NB4 (cell line): Measurements from ENCODE around the gene PPP1R14C.

Source experiments
- DNase-seq: peaks from one replicate; pipeline ENCODE4 v3.0.0; 2010; ENCODE audit warnings: low read depth
- H3K4me3 ChIP-seq: one replicate; pipeline ENCODE4 v1.5.1; 2011; ENCODE audit warnings: mild to moderate bottlenecking, low read depth, low read length, moderate library complexity
- CTCF ChIP-seq: IDR thresholded peaks from one replicate; pipeline ENCODE4 v1.5.1; 2012; ENCODE audit warnings: low read depth, low read length
- MAX ChIP-seq: IDR thresholded peaks from 2 replicates; pipeline ENCODE4 v1.6.1; 2011; ENCODE audit warnings: low read depth, low read length
- MYC ChIP-seq: IDR thresholded peaks from 2 replicates; pipeline ENCODE4 v1.6.1; 2011; ENCODE audit warnings: low read depth, low read length
- POLR2A ChIP-seq: IDR thresholded peaks from 2 replicates; pipeline ENCODE4 v1.6.1; 2011; ENCODE audit warnings: mild to moderate bottlenecking; ENCODE audit not compliant: insufficient read length; ENCODE audit errors: extremely low read depth

Gene PPP1R14C

GRCh38 chr6:150202404-150202803 lies 59.6 kb downstream of the PPP1R14C start:
- H3K4me3 ChIP-seq: no peak overlapping the region
- TF ChIP-seq POLR2A (no peak), MAX (no peak), CTCF (no peak), MYC (no peak)
- no peak for DNase-seq

- TF ChIP-seq MYC: no peak
- no peak for TF ChIP-seq POLR2A
- TF ChIP-seq CTCF: no peak
- TF ChIP-seq MAX: no peak
- DNase-seq: no peak
- H3K4me3 ChIP-seq: no peak overlapping the region
These were observed 60.1 kb downstream of the PPP1R14C start for GRCh38 chr6:150202934-150203333.

GRCh38 chr6:150203378-150203777 lies 60.5 kb downstream of the PPP1R14C start:
- H3K4me3 ChIP-seq: no peak overlapping the region
- no peak for TF ChIP-seq CTCF
- DNase-seq: no peak

GRCh38 chr6:150203871-150204545 lies 61.2 kb downstream of the PPP1R14C start:
- TF ChIP-seq CTCF (no peak), MAX (no peak), MYC (no peak), POLR2A (no peak)
- no peak for DNase-seq
- H3K4me3 ChIP-seq: no peak overlapping the region

- no peak overlapping the region for H3K4me3 ChIP-seq
- TF ChIP-seq MAX (no peak; the same call in 1 of the 2 replicates), MYC (no peak), POLR2A (no peak), CTCF (no peak)
- peak; percentile 85 for DNase-seq
These were observed 62.0 kb downstream of the PPP1R14C start for GRCh38 chr6:150204705-150205472.
